HuH-7 (cell line): ENCODE measurements around the gene TNFRSF1B.

Experiments
- DNase-seq: peaks from one replicate; pipeline ENCODE4 v3.0.0; 2011; ENCODE audit warnings: low spot score

TNFRSF1B gene

DNA sequence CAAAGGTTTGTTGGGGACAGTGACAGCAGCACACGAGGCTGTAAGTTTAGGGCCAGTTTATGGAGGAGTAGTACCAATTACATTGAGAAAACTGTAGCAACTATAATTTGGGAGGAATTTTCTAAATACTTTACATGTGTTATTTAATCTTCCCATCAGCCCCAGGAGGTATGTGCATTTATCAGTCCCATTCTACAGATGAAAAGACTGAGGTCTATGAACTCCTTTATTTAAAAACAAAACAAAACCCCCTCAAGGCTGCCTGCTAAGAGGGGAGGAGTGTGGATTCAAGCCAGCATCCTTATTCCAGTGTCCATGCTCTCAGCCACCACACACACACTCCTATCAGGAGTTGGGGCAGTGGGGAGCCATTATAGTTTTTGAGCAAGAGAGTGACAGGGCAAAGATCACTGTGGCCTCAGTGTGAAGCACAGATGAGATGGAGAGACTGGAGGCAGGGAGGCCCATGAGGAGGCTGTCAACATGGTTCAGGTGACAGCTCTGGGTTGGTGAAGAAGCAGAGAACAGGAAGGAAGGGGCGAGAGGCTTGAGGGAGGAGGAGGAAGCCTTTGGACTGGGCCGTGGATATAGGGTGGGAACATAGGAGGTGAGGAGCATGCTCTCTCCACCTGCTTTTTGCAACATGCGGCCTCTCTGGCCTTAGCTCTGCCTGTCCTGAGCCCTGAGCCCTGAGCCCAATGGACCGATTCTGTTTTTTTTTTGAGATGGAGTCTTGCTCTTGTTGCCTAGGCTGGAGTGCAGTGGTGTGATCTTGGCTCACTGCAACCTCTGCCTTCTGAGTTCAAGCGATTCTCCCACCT is 9.7 kb downstream of the TNFRSF1B start:
- no peak for DNase-seq

- DNase-seq: no peak
Observed at GRCh38 chr1:12177156-12177998, 10.6 kb downstream of the TNFRSF1B start.

DNA sequence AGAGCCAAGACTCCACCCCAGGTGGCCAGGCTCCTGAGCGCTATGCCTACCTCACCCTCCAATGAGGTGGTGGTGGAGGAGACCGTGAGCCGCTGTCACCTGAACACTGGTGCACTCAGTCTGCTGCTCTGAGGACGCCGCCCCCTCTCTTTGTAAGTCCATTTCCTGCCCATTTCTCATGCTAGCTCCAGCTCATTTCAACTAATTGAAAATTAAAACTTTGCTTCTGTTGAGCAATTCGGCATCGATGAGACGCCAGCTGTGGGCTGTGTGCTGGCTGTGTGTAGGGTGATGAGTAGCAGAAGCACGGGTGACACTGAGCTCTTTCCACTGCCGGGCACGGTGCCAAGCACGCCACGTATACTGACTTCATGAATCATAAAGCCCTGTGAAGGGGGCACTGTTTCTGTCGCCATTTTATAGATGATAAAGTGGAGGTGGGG is 11.2 kb downstream of the TNFRSF1B start:
- DNase-seq: no peak

DNA sequence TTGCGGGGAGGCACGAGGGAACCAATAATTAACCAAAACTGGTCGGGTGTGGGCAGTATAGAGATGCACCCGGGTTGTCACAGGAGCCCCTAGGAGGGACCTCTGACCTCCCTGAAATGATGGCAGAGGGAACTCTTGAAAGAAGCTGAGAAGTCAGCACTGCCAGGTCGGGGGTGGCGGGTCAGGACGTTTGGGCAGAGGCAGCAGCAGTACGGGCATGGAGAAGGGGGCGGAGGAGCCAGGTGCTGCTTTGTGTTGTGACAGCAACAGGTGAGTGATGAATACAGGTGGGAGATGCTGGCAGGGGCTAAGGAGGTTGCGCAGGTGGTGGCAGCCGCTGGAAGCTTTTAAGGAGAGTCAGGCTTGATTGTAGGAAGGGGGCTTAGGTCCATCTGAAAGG is 11.7 kb downstream of the TNFRSF1B start:
- DNase-seq: no peak

DNA sequence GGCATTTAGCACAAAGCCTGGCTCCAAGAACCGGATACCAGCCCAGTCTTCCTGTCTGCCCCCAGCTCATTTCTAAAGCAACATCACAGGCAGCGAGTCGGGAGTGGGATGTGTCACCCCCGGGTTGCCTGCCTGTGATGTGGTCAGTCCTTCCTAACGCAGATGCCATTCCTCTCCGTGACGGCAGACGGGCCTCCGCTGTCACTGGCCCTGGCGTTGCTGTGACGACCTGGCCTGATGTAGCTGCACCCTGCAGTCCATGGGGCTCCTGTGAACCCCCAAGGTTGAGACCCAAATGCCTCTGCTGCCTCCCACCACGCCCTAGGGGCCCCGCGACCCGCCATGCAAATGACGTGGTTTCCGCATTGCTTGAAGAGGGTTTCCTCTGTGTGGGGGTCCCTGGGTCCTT is 12.3 kb downstream of the TNFRSF1B start:
- no peak for DNase-seq

DNA sequence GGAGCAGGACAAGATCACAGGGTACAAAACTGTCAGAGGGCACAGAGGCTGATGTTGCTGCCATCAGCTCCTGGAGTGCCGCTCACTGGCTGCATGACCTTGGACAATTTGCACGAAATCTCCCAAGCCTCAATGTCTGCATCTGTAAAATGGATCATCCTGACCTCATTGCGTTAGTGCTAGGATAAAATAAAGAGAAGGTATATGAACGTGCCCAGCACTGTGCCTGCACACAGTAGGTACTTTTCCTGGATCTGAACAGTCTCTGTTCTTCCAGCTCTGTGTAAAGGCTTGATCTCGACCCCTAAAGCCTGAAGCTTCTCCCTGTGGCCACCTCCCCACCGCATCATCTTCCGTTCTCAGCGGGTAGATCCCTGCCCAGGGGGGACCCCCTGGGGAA is 12.9 kb downstream of the TNFRSF1B start:
- no peak for DNase-seq

DNA sequence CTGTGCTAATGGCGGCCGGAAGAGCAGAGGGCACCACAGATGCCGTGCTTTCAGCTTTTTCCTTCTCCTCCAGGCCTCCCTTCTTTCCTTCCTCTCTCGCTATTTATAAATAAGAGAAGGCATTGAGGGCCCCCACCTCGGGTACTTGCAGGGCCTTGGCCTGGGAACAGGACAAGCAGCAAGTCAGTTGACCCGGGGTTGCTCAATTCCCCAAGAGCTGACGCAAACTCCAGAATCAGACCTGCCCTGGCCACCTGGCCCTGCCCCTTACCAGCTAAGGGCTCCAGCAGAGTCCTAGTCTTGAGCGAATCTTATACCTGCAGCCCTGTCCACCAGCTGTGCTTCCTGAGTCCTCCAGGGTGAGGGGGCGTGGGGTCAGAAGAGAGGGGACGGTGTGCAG is 13.5 kb downstream of the TNFRSF1B start:
- DNase-seq: no peak

DNA sequence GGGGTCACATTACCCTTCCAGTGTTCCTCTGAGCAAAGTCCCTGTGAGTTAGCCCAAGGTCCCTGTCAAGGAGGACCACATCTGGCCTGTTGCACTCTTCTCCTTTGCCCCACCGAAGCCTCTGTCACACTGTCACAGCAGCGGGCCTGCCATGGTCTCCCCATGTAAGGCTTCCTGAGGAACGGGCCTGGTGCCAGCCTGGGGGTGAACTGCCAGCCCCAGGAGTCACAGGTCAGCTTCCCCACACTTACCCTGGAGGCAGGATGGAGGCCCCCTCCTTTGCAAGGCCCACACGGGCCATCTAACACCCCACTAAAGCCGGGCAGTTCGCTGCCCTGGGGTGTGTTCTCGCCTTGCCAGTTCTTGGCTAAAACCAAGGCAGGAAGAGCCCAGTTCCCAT is 14.1 kb downstream of the TNFRSF1B start:
- DNase-seq: no peak

GRCh38 chr1:12181568-12181967 is 14.8 kb downstream of the TNFRSF1B start:
- DNase-seq: no peak

GRCh38 chr1:12182410-12182984 is 15.7 kb downstream of the TNFRSF1B start:
- no peak for DNase-seq

DNA sequence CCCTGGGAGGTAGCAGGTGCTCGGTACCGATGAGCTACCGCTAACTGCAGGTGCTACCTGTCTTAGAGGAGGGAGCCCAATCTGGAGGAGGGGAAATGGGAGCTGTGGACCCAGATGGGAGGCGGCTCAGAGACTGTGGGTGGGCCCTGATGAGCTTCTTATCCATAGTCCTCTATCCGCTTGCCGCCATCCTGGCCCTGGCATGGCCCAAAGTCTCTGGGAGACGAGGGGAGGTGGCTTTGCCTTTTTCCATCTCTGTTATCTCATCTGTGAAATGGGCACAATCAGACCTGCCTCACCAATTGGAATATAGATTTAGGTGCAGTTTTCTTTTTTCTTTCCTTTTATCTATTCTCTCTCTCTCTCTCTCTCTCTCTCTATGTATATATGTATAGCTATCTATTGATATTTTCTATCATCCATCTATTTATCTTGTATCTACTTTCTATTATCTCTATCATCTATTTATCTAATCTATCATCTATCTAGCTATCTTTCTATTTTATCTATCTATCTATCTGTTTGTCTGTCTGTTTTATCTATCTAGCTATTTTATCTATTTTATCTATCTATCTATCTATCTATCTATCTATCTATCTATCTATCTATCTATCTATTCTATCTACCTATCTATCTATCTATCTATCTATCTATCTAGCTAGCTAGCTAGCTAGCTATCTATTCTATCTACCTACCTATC is 16.5 kb downstream of the TNFRSF1B start:
- DNase-seq: no peak

DNA sequence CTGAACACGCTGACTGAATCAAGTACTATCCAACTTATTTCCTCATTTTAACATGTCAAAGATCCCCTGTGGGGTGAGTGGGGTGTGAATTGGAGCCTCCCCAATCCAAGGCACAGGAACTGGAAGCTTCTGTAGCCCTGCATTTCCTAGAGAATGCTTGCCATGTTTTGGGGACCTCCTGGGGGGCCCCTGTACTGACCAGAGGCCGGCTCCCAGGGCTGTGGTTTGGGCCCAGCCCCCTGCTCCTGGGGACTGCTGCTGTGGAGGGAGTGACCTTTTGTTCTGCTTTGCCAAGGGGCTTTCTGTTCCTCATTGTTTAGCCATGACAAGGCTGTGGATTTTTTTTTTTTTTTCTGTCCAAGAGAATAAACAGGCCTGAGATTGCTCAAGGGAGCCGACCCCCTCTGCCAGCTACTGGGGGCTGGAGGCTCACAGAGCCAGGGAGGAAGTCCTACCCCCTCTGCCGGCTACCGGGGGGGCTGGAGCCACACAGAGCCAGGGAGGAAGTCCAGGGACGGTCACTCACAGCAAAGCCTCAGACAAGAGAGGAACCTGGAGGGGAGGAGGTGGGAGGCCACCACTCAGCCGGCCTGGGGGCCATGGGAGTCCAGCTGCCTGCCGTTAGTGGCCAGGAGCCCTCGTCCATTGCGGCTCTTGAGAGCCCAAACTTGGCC is 17.4 kb downstream of the TNFRSF1B start:
- no peak for DNase-seq

GRCh38 chr1:12185036-12185917 is 18.5 kb downstream of the TNFRSF1B start:
- no peak for DNase-seq

DNA sequence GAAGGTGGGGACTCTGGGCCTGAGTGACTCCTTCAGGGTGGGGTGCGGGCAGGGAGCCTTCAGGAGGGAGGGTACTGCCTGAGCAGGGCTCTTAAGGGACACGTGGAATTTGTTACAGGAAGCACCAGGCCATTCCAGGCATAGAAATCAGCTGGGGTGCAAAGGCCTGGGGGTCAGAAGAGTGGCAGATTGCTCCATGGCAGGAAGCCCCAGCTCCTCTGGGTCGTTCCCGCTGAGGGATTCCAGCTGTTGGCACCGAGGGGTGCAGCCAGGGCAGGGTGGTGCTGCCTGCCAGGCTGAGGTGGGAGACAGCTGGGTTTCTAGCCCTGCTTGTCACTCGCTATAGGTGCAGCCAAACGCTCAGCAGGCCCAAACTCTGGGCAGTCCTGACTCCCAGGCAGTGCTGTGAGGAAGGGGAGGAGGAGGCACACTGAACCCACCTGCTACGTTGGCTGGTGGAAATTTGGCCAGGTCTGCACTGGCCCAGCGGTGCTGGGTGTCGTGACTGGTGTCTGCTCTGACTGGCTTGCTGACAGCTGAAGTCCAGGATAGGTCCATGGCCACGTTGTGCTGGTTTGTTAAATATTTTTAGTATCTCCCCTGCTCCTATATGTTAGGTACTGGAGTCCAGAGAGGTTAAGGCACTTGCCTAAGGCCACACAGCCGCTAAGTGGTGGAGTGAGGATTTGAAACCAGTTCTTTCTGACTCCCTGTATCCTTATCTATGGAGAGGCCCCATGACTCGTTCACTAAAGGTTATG is 19.3 kb downstream of the TNFRSF1B start:
- no peak for DNase-seq

GRCh38 chr1:12186679-12186985 is 19.8 kb downstream of the TNFRSF1B start:
- no peak for DNase-seq

- no peak for DNase-seq
Observed at GRCh38 chr1:12188115-12188514, 21.3 kb downstream of the TNFRSF1B start.

GRCh38 chr1:12188657-12189327 is 22.0 kb downstream of the TNFRSF1B start:
- no peak for DNase-seq

DNA sequence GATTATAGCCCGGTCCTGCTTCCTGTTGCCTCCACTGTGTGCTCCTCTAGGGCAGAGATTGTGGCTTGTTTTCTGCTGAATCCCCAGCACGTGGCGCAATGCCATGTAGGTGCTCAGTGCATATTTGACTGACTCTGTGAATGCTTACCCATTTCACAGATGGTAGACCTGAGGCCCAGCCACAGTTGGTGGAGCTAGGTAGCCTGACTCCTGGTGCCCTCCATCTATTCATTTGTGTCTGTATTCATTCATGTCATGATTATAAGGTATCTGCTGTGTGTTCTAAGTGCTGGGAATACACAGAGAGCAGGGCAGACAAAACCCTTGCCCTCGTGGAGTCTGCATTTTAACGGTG is 22.5 kb downstream of the TNFRSF1B start:
- no peak for DNase-seq

GRCh38 chr1:12191242-12192032 is 24.6 kb downstream of the TNFRSF1B start:
- no peak for DNase-seq
